A673 (cell line): Measurements from ENCODE around the gene A2M. TPM values are rescaled to one million over a fixed set of nuclear protein-coding genes. Genes with fewer than 3 reads are reported as not detected.

Source experiments
- BruUV-seq: library from RNA; stranded (reverse); fragments of 400-500 nt; replicated peaks from 2 replicates; lab custom pipeline; 2021; lab: Mats Ljungman, UMichigan
- CTCF ChIA-PET: fragments of 300-600 bp; sonication (Branson Sonifier 250); formaldehyde crosslinking; loops from one replicate; lab custom pipeline; 2022; ENCODE audit warnings: antibody characterized with exemption; lab: Charles Lee
- POLR2A ChIA-PET: fragments of 300-600 bp; sonication (Branson Sonifier 250); formaldehyde crosslinking; loops from one replicate; lab custom pipeline; 2022; ENCODE audit warnings: antibody characterized with exemption; ENCODE audit not compliant: low non-redundant PET; lab: Charles Lee
- DNase-seq: peaks from one replicate; pipeline ENCODE4 v3.0.0-alpha.2; 2015; ENCODE audit warnings: low spot score
- H3K27ac ChIP-seq: fragments of 200-600 bp; sonication (generic); 2 replicates; pipeline ENCODE4 v1.5.1; 2016; ENCODE audit warnings: mixed run types, low read depth, mild to moderate bottlenecking, mixed read lengths, antibody characterized with exemption, low read length; ENCODE audit not compliant: poor library complexity, severe bottlenecking
- H3K27me3 ChIP-seq: fragments of 200-600 bp; sonication (generic); replicated peaks from 2 replicates; pipeline ENCODE4 v1.6.1; 2017; ENCODE audit warnings: mixed run types, low read depth, mild to moderate bottlenecking, mixed read lengths, antibody characterized with exemption, low read length; ENCODE audit not compliant: insufficient read depth, poor library complexity
- H3K36me3 ChIP-seq: fragments of 200-600 bp; sonication (generic); 2 replicates; pipeline ENCODE4 v1.6.1; 2016; ENCODE audit warnings: mixed run types, mild to moderate bottlenecking, mixed read lengths, antibody characterized with exemption, low read length; ENCODE audit not compliant: insufficient read depth, poor library complexity, severe bottlenecking
- H3K4me1 ChIP-seq: fragments of 200-600 bp; sonication (generic); 2 replicates; pipeline ENCODE4 v1.6.1; 2017; ENCODE audit warnings: mixed run types, mild to moderate bottlenecking, mixed read lengths, antibody characterized with exemption, low read length; ENCODE audit not compliant: insufficient read depth, poor library complexity, severe bottlenecking
- H3K4me3 ChIP-seq: fragments of 200-600 bp; sonication (generic); 2 replicates; pipeline ENCODE4 v1.5.1; 2016; ENCODE audit warnings: low read depth, mixed run types, mild to moderate bottlenecking, mixed read lengths, low read length; ENCODE audit not compliant: poor library complexity, severe bottlenecking
- H3K9me3 ChIP-seq: fragments of 200-600 bp; sonication (generic); 2 replicates; pipeline ENCODE4 v1.6.1; 2016; ENCODE audit warnings: mixed run types, low read depth, mild to moderate bottlenecking, mixed read lengths, antibody characterized with exemption, low read length; ENCODE audit not compliant: poor library complexity, severe bottlenecking
- CTCF ChIP-seq: fragments of 300-800, 200-600 bp; sonication (generic); conservative IDR thresholded peaks from 2 replicates; pipeline ENCODE4 v1.5.1; 2017; ENCODE audit warnings: low read depth, mild to moderate bottlenecking, antibody characterized with exemption, low read length, moderate library complexity, mixed read lengths
- EZH2 ChIP-seq: fragments of 200-600 bp; sonication (generic); IDR thresholded peaks from 2 replicates; pipeline ENCODE4 v1.6.1; 2017; ENCODE audit warnings: borderline replicate concordance, low read depth, mild to moderate bottlenecking, mixed read lengths, antibody characterized with exemption, low read length; ENCODE audit not compliant: poor library complexity, severe bottlenecking
- intact Hi-C: fragments of 100-400 bp; cut with micrococcal nuclease; formaldehyde crosslinking; loops from one replicate; pipeline ENCODE4 v1.10.0; 2022; ENCODE audit not compliant: unreplicated experiment
- total RNA-seq: library from RNA; stranded (reverse); gene quantifications from 2 replicates; pipeline ENCODE4 v1.2.3, GENCODE V29; 2021

The A2M gene
- total RNA-seq, 1 experiment from 2014 or later = 1.3 TPM

- Histone ChIP-seq H3K4me1 (no peaks in the 10 kb centered on the region), H3K27me3 (peaks cover 8% of the 10 kb centered on the region), H3K27ac (no peak overlapping the region), H3K36me3 (no peaks in the 10 kb centered on the region), H3K9me3 (no peaks in the 10 kb centered on the region), H3K4me3 (no peak overlapping the region)
- DNase-seq = no peak
- CTCF ChIA-PET = no interaction called here
- TF ChIP-seq EZH2 (no peak), CTCF (no peak)
- intact Hi-C loops = no loop called here
- no TSS peak for BruUV-seq
- POLR2A ChIA-PET = no interaction called here
Measured at GRCh38 chr12:9071518-9071917, 44.2 kb downstream of the A2M start.

GRCh38 chr12:9070351-9070750 is 45.4 kb downstream of the A2M start:
- TF ChIP-seq EZH2 (no peak), CTCF (no peak)
- intact Hi-C loops = no loop called here
- Histone ChIP-seq H3K36me3 (no peaks in the 10 kb centered on the region), H3K27me3 (peaks cover 16% of the 10 kb centered on the region), H3K4me1 (no peaks in the 10 kb centered on the region), H3K9me3 (no peaks in the 10 kb centered on the region), H3K27ac (no peak overlapping the region), H3K4me3 (no peak overlapping the region)
- DNase-seq = no peak
- POLR2A ChIA-PET = no interaction called here
- BruUV-seq = no TSS peak
- CTCF ChIA-PET = no interaction called here

- BruUV-seq = no TSS peak
- no peak for DNase-seq
- Histone ChIP-seq H3K36me3 (no peaks in the 10 kb centered on the region), H3K27ac (no peak overlapping the region), H3K9me3 (no peaks in the 10 kb centered on the region), H3K4me3 (no peak overlapping the region), H3K27me3 (peaks cover 25% of the 10 kb centered on the region), H3K4me1 (no peaks in the 10 kb centered on the region)
- ChIA-PET CTCF (no interaction called here), POLR2A (no interaction called here)
- TF ChIP-seq EZH2 (no peak), CTCF (no peak)
- intact Hi-C loops = no loop called here
Measured at GRCh38 chr12:9068600-9068999, 47.1 kb downstream of the A2M start.
